Measurements from ENCODE around the gene SINHCAF. TPM values are rescaled to one million over a fixed set of nuclear protein-coding genes. Genes with fewer than 3 reads are reported as not detected.
A peak's percentile ranks its signal among the peaks of the same experiment; 100 is the strongest.

SINHCAF gene
- total RNA-seq, 1 experiment from 2014 or later, result 127 TPM

DNA sequence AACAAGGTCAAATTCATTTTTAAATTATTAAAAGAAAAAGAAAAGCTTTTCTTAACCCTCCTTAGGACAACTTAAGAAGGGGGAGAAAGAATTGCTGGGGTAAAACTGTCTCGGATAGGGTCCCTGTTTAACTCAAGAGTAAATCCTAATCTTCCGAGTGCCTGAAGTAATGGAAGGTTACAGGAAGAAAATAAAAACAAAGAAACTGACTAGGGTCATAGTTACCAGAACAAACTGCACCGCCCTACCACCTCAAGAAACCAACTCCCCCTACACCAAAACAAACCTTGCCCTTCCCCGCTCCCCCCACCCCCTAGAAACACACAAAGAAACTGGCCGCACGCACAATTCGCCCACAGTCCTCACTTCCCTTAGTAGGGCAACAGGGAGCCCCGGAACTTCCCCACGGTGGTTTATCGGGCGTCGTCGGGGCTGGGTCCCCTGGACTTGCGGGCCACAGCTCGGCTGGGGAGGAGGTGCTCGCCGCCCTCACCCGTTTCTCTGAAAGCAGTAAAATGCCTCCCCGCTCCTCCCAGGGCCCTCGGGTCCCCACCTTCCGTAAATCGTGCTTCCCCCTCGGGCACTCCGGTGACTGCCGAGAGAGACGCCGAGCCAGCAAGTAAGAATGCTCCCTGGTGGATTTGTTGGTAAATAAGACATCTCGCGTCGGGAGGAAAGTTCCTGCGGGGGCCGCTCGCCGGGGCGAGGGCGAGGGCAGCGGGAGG, 2.4 kb downstream of the SINHCAF start:
- no peak for DNase-seq
- H3K27me3 Mint-ChIP-seq (ENCODE audit: unreplicated experiment), result no peaks in the 10 kb centered on the region
- no peaks in the 10 kb centered on the region for H3K9me3 Mint-ChIP-seq (ENCODE audit: low read depth, unreplicated experiment)
- no peak for TF ChIP-seq CTCF (IDR thresholded peaks at IDR 0.05; ENCODE audit: unreplicated experiment)
- intact Hi-C loops (cut with micrococcal nuclease; ENCODE audit: unreplicated experiment), result no loop called here
- peaks cover 20% of the 10 kb centered on the region for H3K4me1 Mint-ChIP-seq (ENCODE audit: low read depth, unreplicated experiment)
- H3K4me3 Mint-ChIP-seq (ENCODE audit: low read depth, unreplicated experiment), result peak overlapping the region; percentile 84
- peaks cover 54% of the 10 kb centered on the region for H3K36me3 Mint-ChIP-seq (ENCODE audit: insufficient read depth, unreplicated experiment)
- CTCF ChIA-PET, result no interaction called here
- no TSS peak for BruUV-seq (replicated peaks)
- peak overlapping the region; percentile 82 for H3K27ac Mint-ChIP-seq (ENCODE audit: unreplicated experiment)

- TSS peak; percentile 12 for BruUV-seq (replicated peaks)
- CTCF ChIA-PET, result no interaction called here
- intact Hi-C loops (cut with micrococcal nuclease; ENCODE audit: unreplicated experiment), result no loop called here
- Mint-ChIP-seq H3K4me1 (ENCODE audit: low read depth, unreplicated experiment) (peaks cover 28% of the 10 kb centered on the region), H3K27ac (ENCODE audit: unreplicated experiment) (peak overlapping the region; percentile 82), H3K36me3 (ENCODE audit: insufficient read depth, unreplicated experiment) (peaks cover 54% of the 10 kb centered on the region), H3K4me3 (ENCODE audit: low read depth, unreplicated experiment) (peak overlapping the region; percentile 84), H3K27me3 (ENCODE audit: unreplicated experiment) (no peaks in the 10 kb centered on the region), H3K9me3 (ENCODE audit: low read depth, unreplicated experiment) (no peaks in the 10 kb centered on the region)
- TF ChIP-seq CTCF (IDR thresholded peaks at IDR 0.05; ENCODE audit: unreplicated experiment), result no peak
- peak; percentile 11 for DNase-seq
Measured at GRCh38 chr12:31322801-31323207, 3.1 kb downstream of the SINHCAF start.

DNA sequence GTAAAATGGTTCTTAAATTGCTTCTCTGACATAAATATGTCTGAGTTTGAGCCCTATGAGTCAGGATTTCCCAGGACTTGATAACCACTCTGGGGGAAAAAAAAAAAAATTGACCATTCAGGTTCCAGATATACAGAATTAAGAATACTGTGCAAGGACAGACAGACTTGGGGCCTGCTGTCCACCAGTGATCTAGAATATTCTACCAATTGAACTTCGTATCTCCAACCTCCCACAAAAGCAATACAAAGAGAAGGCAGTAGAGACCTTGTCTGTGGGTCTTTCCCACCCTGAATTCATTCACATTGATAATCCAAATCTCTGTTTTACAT, 4.1 kb downstream of the SINHCAF start:
- H3K27ac Mint-ChIP-seq (ENCODE audit: unreplicated experiment), result peak overlapping the region; percentile 17
- peak overlapping the region; percentile 84 for H3K4me3 Mint-ChIP-seq (ENCODE audit: low read depth, unreplicated experiment)
- no peaks in the 10 kb centered on the region for H3K9me3 Mint-ChIP-seq (ENCODE audit: low read depth, unreplicated experiment)
- H3K4me1 Mint-ChIP-seq (ENCODE audit: low read depth, unreplicated experiment), result peaks cover 35% of the 10 kb centered on the region
- no peak for TF ChIP-seq CTCF (IDR thresholded peaks at IDR 0.05; ENCODE audit: unreplicated experiment)
- H3K27me3 Mint-ChIP-seq (ENCODE audit: unreplicated experiment), result no peaks in the 10 kb centered on the region
- intact Hi-C loops (cut with micrococcal nuclease; ENCODE audit: unreplicated experiment), result no loop called here
- no peak for DNase-seq
- H3K36me3 Mint-ChIP-seq (ENCODE audit: insufficient read depth, unreplicated experiment), result peaks cover 54% of the 10 kb centered on the region
- CTCF ChIA-PET, result no interaction called here
- no TSS peak for BruUV-seq (replicated peaks)

- H3K27ac Mint-ChIP-seq (ENCODE audit: unreplicated experiment), result peak overlapping the region; percentile 17
- H3K36me3 Mint-ChIP-seq (ENCODE audit: insufficient read depth, unreplicated experiment), result peaks cover 49% of the 10 kb centered on the region
- H3K4me3 Mint-ChIP-seq (ENCODE audit: low read depth, unreplicated experiment), result peak overlapping the region; percentile 84
- H3K4me1 Mint-ChIP-seq (ENCODE audit: low read depth, unreplicated experiment), result peaks cover 35% of the 10 kb centered on the region
- H3K27me3 Mint-ChIP-seq (ENCODE audit: unreplicated experiment), result no peaks in the 10 kb centered on the region
- DNase-seq, result no peak
- BruUV-seq (replicated peaks), result no TSS peak
- no peak for TF ChIP-seq CTCF (IDR thresholded peaks at IDR 0.05; ENCODE audit: unreplicated experiment)
- H3K9me3 Mint-ChIP-seq (ENCODE audit: low read depth, unreplicated experiment), result no peaks in the 10 kb centered on the region
- intact Hi-C loops (cut with micrococcal nuclease; ENCODE audit: unreplicated experiment), result no loop called here
- CTCF ChIA-PET, result no interaction called here
Measured at GRCh38 chr12:31321186-31321896, 4.6 kb downstream of the SINHCAF start.
